Spleen (tissue), 7 donors: ENCODE measurements around the gene PADI6.

Source experiments
- POLR2AphosphoS5 ChIP-seq, 3 donors: sonication (generic); formaldehyde crosslinking; IDR thresholded peaks; one replicate each; pipeline ENCODE4 v1.5.1; 2017; ENCODE audit warnings: antibody characterized with exemption in 3 of 3
- TF ChIP-seq, protein P1 (sequence below), 11 experiments: fragments of 200-600 bp in 7 of 11; fragments of 450-650 bp in 4 of 11; sonication (generic) in 4 of 11; IDR thresholded peaks in 8 of 11; conservative IDR thresholded peaks in 3 of 11; 1 replicate in 7 of 11; 2 replicates in 4 of 11; pipeline versions ENCODE4 v1.4.0 to v1.8.0; 2016 to 2021; ENCODE audit warnings: antibody characterized with exemption in 11 of 11, inconsistent platforms in 4 of 11, mild to moderate bottlenecking in 1 of 11
- donor health status: DM: no; HTN: no; CAD: no; lungs with moderate emphysema.
- donor health status: DM: no; HTN: no; CAD: no.
- donor health status: DM: no; HTN: no; CAD: no.

DNA sequence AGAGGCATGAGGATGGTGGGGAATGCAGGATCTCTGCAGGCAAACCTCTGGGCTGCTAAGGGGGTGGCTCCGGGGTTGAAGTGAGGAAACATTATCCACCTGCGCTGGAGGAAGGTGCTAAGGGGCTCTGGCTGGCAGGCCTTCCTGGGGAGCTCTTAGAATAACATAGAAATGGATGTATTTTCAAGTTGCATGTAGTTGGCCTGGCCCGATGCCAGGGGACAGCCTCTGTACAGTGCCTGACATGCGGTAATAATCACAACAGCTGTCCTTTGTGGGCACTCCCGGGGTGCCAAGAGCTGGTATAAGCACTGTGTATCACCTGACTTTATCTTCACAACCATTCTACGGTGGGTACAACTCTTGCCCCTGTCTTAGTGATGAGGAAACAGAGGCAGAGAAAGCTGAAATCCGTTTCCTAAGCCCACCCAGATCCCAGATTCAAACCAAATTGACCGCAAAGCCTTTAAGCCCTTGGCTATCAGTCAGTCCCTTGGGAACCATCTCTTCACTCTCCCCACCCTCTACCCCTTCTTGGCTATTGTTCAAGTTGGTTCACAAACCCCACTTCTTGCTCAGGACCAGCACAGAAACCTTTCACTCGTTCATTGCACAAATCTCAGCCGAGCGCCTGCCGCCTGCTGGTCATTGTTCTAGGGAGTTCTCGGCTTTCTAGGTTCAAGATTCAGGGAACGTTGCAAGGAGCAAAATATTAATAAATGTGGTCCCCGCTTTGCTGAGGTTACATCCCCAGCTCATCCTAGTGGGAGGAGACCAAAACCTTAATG lies 33.1 kb upstream of the PADI6 start:
- TF ChIP-seq, protein P1, sequence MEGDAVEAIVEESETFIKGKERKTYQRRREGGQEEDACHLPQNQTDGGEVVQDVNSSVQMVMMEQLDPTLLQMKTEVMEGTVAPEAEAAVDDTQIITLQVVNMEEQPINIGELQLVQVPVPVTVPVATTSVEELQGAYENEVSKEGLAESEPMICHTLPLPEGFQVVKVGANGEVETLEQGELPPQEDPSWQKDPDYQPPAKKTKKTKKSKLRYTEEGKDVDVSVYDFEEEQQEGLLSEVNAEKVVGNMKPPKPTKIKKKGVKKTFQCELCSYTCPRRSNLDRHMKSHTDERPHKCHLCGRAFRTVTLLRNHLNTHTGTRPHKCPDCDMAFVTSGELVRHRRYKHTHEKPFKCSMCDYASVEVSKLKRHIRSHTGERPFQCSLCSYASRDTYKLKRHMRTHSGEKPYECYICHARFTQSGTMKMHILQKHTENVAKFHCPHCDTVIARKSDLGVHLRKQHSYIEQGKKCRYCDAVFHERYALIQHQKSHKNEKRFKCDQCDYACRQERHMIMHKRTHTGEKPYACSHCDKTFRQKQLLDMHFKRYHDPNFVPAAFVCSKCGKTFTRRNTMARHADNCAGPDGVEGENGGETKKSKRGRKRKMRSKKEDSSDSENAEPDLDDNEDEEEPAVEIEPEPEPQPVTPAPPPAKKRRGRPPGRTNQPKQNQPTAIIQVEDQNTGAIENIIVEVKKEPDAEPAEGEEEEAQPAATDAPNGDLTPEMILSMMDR (IDR thresholded peaks at IDR 0.05 in 8 of 11, conservative IDR thresholded peaks at IDR 0.05 in 3 of 11) = no peak
- TF ChIP-seq POLR2AphosphoS5 (IDR thresholded peaks at IDR 0.05) = no peak
